CD4-positive, alpha-beta T cell treated with Interleukin-17A for 4 hours (primary cell): ENCODE data around the gene PIGR.
"Not testable (repeated sequence)": the region's sequence is repeated elsewhere in the genome, so short reads cannot be mapped to it uniquely, and the experiment has no call there.

Source experiments
- DNase-seq: peaks from one replicate; pipeline ENCODE4 v3.0.0-alpha.2; 2020; ENCODE audit warnings: mixed read lengths

The PIGR gene

GRCh38 chr1:206933333-206933945 lies 12.8 kb downstream of the PIGR start:
- peak; percentile 90 for DNase-seq

GRCh38 chr1:206932177-206932576 lies 14.1 kb downstream of the PIGR start:
- DNase-seq = no peak

- no peak for DNase-seq
Observed at GRCh38 chr1:206931709-206932108, 14.6 kb downstream of the PIGR start.

- DNase-seq = peak; percentile 58
Observed at GRCh38 chr1:206930210-206930798, 16.0 kb downstream of the PIGR start.

- DNase-seq = no peak
Observed at GRCh38 chr1:206929524-206929923, 16.7 kb downstream of the PIGR start.

- DNase-seq = no peak
Observed at GRCh38 chr1:206926286-206926685, 20.0 kb downstream of the PIGR start.

- peak; percentile 74 for DNase-seq
Observed at GRCh38 chr1:206925106-206925736, 21.0 kb downstream of the PIGR start.

- no peak for DNase-seq
Observed at GRCh38 chr1:206924592-206925105, 21.6 kb downstream of the PIGR start.

GRCh38 chr1:206923961-206924557 lies 22.2 kb downstream of the PIGR start:
- not testable (repeated sequence) for DNase-seq

- DNase-seq = peak; percentile 85
Observed at GRCh38 chr1:206923009-206923960, 23.0 kb downstream of the PIGR start.

- no peak for DNase-seq
Observed at GRCh38 chr1:206922524-206922923, 23.7 kb downstream of the PIGR start.

GRCh38 chr1:206921772-206922265 lies 24.4 kb downstream of the PIGR start, which contains the start of gene FCMR:
Gene FCMR, minus strand, starts transcription at chr1:206921941. Its CDS starts 87 bp downstream, at chr1:206921854.
- DNase-seq = peak; percentile 63

GRCh38 chr1:206918076-206918475 lies 28.2 kb downstream of the PIGR start:
- DNase-seq = no peak

- no peak for DNase-seq
Observed at GRCh38 chr1:206916000-206916709, 30.1 kb downstream of the PIGR start.

GRCh38 chr1:206915030-206915735 lies 31.1 kb downstream of the PIGR start:
- DNase-seq = no peak

- no peak for DNase-seq
Observed at GRCh38 chr1:206913766-206914537, 32.3 kb downstream of the PIGR start.

GRCh38 chr1:206912445-206913095 lies 33.7 kb downstream of the PIGR start:
- peak; percentile 68 for DNase-seq

- DNase-seq = peak; percentile 55
Observed at GRCh38 chr1:206911064-206911663, 35.1 kb downstream of the PIGR start.

GRCh38 chr1:206909883-206910318 lies 36.4 kb downstream of the PIGR start:
- no peak for DNase-seq
